GM19452 (cell line): ENCODE data around the gene ABCA2.

Experiments used
- ATAC-seq: cut with Tn5 transposase; IDR thresholded peaks from one replicate; pipeline ENCODE4 v1.9.1; 2021; ENCODE audit not compliant: unreplicated experiment

Gene ABCA2

DNA sequence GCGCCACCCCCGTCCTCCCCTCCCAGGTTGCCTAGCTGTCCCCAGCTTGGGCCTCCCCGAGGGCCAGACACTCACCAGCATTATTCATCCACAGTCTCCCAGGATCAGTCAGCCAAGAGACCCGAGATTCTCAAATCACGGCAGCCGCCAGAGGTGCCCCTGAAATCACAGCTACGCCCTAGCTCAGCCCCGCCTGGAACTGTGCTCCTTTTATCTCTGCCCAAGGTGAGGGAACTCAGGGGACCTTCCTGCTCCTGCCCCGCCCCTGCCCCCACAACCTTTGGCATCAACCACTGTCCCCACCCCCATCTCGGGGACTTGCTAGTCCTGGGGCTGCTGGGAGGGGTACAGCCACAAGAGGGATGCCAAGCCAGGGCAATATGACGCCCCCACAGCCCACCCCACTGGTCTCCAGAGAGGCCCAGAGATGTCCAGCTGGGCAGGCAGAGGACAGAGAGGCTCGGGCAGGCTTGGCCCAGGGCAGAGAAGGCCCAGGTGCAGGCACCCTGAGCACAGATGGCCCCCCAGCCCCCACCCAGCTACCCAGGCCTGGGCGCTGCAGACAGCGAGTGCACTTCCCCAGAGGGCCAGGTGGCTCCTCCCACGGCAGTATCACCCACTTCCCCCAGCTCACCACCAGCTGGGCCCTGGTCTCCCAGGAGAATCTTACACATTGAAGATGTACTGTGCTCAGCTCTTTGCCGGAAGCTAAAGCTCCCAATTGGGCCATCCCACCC, 4.0 kb upstream of the ABCA2 start, which contains the start of gene FUT7:
Gene FUT7, minus strand, starts transcription at position 185 of the 737 bp plus-strand sequence. Its CDS starts 97 bp downstream, at position 88.
- no peak for ATAC-seq

- ATAC-seq: no peak
Observed at GRCh38 chr9:137030538-137031527, 2.8 kb upstream of the ABCA2 start.

DNA sequence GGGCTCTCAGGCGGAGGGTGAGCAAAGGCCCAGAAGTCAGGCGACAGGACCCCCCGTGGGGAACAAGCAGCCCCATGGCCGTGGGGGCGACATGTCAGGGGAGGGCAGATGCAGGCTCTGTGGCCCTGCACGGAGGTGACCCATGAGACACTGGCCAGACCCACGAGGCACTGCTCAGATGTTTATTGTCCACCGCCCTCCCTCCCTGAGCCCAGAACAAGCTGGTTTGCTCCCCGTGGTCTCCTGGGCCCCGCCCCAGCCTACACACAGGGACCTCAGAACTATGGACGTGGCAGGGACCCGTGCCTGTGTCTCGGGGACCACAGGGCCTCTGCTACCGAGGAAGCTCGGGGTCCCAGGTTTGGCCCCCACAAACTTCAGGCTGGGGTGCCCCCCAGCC, 2.0 kb upstream of the ABCA2 start:
- no peak for ATAC-seq

DNA sequence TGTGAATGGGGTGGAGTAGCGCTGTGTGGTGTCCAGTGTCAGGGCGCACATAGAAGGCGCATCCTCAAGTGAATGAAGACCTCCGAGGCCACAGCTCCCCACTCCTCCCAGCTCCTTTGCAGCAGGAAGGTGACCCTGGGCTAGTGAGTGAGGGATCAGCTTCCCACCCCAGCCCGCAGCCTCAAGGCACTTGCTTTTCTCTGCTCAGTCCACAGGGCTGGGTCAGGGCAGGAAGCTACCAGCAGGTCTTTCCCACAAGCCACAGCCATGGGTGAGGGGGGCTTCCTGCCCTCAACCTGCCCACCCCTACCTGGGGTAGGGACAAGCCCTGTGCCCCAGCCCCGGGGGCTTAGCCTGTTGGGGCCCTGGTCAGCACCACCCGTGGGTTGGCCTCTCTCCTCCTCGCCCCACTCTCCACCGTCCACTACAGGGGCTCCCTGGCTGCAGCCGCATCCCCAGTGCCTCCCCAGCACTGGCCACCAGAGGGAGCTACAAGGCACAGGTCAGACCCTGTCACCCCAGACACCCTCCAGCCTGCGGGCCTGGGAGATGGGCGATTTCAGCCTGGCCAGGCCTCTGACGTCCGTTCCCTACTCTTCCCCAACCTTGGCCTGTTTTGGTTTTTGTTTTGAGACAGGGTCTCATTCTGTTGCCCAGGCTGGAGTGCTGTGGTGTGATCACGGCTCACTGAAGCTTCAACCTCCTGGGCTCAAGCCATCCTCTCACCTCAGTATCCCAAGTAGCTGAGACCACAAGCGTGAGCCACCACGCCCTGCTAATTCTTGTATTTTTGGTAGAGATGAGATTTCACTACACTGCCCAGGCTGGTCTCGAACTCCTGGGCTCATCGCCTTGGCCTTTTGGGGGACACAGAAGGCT, 1.3 kb upstream of the ABCA2 start:
- no peak for ATAC-seq

- ATAC-seq: peak; percentile 37
Observed at GRCh38 chr9:137028263-137029057, 423 bp upstream of the ABCA2 start.

DNA sequence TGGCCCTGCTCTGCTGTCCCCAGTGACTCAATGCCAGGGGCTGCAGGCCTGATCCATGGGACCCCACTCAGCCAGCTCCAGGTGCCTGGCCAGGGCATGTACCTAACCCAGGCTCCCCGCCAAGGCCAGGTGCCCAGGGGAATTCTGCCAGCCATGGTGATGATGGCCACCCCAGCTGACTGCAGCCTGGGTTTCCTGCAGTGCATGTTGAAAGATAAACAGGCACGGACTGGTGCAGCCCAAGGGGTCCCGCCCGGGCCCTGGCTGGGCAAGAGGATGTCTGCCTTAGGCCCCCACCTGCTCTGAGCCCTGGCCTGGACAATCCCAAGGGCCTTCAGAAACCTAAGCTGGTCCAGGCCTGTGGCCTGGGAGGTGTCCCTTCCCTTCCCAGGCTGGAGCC, 1.2 kb downstream of the ABCA2 start:
- ATAC-seq: no peak

GRCh38 chr9:137026384-137026783, 1.7 kb downstream of the ABCA2 start:
- ATAC-seq: no peak

DNA sequence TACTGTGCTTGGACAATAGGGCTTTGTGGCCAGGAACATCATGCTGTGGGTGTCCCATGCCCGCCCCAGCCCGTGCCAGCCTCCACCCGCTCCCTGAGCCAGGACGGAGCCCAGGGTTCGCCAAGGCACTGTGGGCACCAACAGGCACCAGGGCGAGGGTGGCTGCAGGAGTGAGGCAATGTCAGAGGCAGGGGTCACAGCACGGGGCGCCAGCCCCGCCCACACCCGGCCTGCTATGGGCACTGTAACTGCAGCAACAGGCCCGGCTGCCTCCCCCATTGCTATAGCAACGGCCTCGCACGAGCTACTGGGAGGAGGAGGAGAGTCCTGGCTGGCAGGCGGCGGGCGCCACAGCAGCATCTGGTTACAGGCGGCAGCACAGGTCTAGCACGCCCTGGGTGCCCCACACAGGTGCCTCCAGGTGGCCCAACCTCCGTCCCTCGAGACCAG, 2.5 kb downstream of the ABCA2 start:
- ATAC-seq: no peak

GRCh38 chr9:137023583-137023991, 4.5 kb downstream of the ABCA2 start:
- ATAC-seq: no peak

DNA sequence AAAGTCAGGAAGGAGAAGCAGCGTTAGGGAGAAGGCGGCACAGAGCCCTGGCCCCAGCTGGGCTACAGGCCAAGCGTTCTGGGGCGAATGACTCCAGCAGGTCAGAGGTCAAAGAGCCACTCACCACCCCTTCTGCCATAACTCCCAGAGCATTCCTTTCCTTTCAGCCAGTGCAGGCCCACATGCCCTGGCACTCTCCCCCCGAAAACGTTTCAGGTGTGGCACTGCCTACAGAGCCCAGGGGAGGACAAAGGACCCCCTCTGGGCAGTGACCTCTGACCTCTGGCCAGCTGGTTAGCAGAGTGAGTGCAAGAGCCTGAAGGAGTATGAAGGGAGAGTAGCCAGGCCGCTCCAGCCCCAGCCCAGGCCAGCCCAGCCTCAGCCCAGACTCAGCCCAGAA, 4.9 kb downstream of the ABCA2 start:
- ATAC-seq: no peak

GRCh38 chr9:137022662-137023008, 5.4 kb downstream of the ABCA2 start:
- no peak for ATAC-seq

- ATAC-seq: no peak
Observed at GRCh38 chr9:137021979-137022661, 5.9 kb downstream of the ABCA2 start.

DNA sequence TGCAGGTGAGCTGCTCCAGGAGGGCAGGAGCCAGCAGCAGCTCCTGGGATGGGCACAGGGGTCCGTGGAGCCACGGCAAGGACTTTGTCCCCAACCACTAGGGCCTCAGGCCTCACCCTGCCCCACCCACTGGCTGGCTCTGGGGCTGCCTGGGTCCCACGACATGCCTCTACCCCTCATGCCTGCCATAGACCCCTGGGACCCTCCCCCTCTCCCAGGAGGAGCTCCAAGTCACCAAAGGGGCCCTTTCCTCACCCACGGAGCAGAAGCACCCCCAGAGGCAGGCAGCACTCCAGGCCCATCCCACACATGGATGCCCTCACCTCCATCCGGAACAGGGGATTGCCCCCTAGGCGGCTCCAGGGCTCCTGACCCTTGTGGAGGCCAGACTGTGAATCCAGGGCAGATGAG, 6.5 kb downstream of the ABCA2 start:
- no peak for ATAC-seq

- no peak for ATAC-seq
Observed at GRCh38 chr9:137020771-137021567, 7.1 kb downstream of the ABCA2 start.

- no peak for ATAC-seq
Observed at GRCh38 chr9:137019891-137020683, 8.0 kb downstream of the ABCA2 start.

GRCh38 chr9:137018761-137019559, 9.1 kb downstream of the ABCA2 start:
- ATAC-seq: no peak
